ENCODE data around the gene NMRK2. TPM values are rescaled to one million over a fixed set of nuclear protein-coding genes. Genes with fewer than 3 reads are reported as not detected.
A peak's percentile ranks its signal among the peaks of the same experiment; 100 is the strongest.
"Not testable (repeated sequence)": the region's sequence is repeated elsewhere in the genome, so short reads cannot be mapped to it uniquely, and the experiment has no call there.

The NMRK2 gene
- total RNA-seq: not detected
- polyA plus RNA-seq: not detected

- CTCF ChIA-PET: no interaction called here
- H3K4me3 Mint-ChIP-seq: no peak within 1 kb of the TSS
These were observed at the start of gene NMRK2 for GRCh38 chr19:3932931-3933810. Gene NMRK2 (plus strand): TSS chr19:3933069. CDS start chr19:3933672, 603 bp downstream.

DNA sequence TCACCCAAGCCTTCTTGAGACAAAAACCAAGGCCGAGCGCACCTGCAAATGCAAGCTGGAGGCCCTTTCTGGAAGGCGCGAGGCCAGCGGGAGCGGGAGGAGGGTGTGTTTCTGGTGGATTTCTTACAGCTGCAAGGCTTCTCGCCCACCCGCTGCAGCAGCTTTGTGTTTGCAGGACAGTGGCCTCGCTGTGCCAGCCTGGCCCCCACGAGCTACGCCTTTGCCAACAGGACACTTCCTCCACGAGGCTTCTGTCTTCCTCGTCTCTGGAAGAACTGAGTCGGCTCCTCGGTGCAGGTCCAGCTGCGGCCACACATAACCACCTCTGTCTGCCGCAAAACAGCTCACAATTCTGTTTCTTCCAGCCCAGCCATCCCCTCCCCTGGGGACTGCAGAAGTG is 42.3 kb upstream of the NMRK2 start:
- H3K36me3 ChIP-seq (ENCODE audit: insufficient read depth, low read length): no peaks in the 10 kb centered on the region
- H3K36me3 Mint-ChIP-seq: no peaks in the 10 kb centered on the region
- H3K27me3 Mint-ChIP-seq: no peaks in the 10 kb centered on the region
- H3K4me3 Mint-ChIP-seq: no peak overlapping the region
- CTCF ChIA-PET: interaction anchor here (1.5 to 1.6 kb wide), 2 partner anchors 10 to 97 kb away, joined by 3 to 5 read pairs; no protein-coding TSS in a partner anchor
- H3K27ac ChIP-seq (ENCODE audit: low read depth, low read length): no peak overlapping the region
- H3K9me3 Mint-ChIP-seq: no peaks in the 10 kb centered on the region
- POLR2A ChIA-PET: interaction anchor here (0.7 kb wide), 1 partner anchor 514 kb away, joined by 6 read pairs; no protein-coding TSS in a partner anchor
- H3K27ac Mint-ChIP-seq: no peak overlapping the region
- no peaks in the 10 kb centered on the region for H3K4me1 ChIP-seq (ENCODE audit: insufficient read depth, low read length)
- H3K4me1 Mint-ChIP-seq: no peaks in the 10 kb centered on the region
- no peak overlapping the region for H3K4me3 ChIP-seq (ENCODE audit: low read length)
- no peaks in the 10 kb centered on the region for H3K9me3 ChIP-seq (ENCODE audit: low read length)
- no peak for DNase-seq
- no peaks in the 10 kb centered on the region for H3K27me3 ChIP-seq (ENCODE audit: insufficient read depth, low read length, poor library complexity, severe bottlenecking)

More at GRCh38 chr19:3932931-3933810, at the start of gene NMRK2:
- H3K4me1 ChIP-seq (ENCODE audit: insufficient read depth, low read length): no peaks in the 10 kb centered on the region
- DNase-seq: no peak
- Mint-ChIP-seq H3K9me3 (peaks cover 0 to 3% (median 0%) of the 10 kb centered on the region in 5 donors), H3K27me3 (peaks cover 7 to 24% of the 10 kb centered on the region in 2 donors), H3K4me1 (no peaks in the 10 kb centered on the region), H3K27ac (peak within 1 kb of the TSS in 1 of 8 donors; percentile 91), H3K36me3 (no peaks in the 10 kb centered on the region)
- H3K27ac ChIP-seq (ENCODE audit: low read depth, low read length): no peak within 1 kb of the TSS
- no peak within 1 kb of the TSS for H3K4me3 ChIP-seq (ENCODE audit: low read length)
- no peaks in the 10 kb centered on the region for H3K9me3 ChIP-seq (ENCODE audit: low read length)
- H3K27me3 ChIP-seq (ENCODE audit: insufficient read depth, low read length, poor library complexity, severe bottlenecking): peaks cover 4% of the 10 kb centered on the region
- POLR2A ChIA-PET: no interaction called here
- no peaks in the 10 kb centered on the region for H3K36me3 ChIP-seq (ENCODE audit: insufficient read depth, low read length)

- Histone ChIP-seq H3K4me3 (ENCODE audit: low read length) (no peak overlapping the region), H3K27me3 (ENCODE audit: insufficient read depth, low read length, poor library complexity, severe bottlenecking) (no peaks in the 10 kb centered on the region), H3K9me3 (ENCODE audit: low read length) (no peaks in the 10 kb centered on the region), H3K27ac (ENCODE audit: low read depth, low read length) (no peak overlapping the region), H3K4me1 (ENCODE audit: insufficient read depth, low read length) (no peaks in the 10 kb centered on the region), H3K36me3 (ENCODE audit: insufficient read depth, low read length) (no peaks in the 10 kb centered on the region)
- no peak for DNase-seq
- Mint-ChIP-seq H3K4me1 (peaks cover 5 to 7% (median 6%) of the 10 kb centered on the region in 3 donors), H3K4me3 (no peak overlapping the region), H3K9me3 (peaks cover 0 to 2% (median 0%) of the 10 kb centered on the region in 5 donors), H3K36me3 (no peaks in the 10 kb centered on the region), H3K27ac (no peak overlapping the region), H3K27me3 (peaks cover 0 to 1% of the 10 kb centered on the region in 2 donors)
- ChIA-PET CTCF (no interaction called here), POLR2A (no interaction called here)
These were observed 39.2 kb upstream of the NMRK2 start for GRCh38 chr19:3893509-3894179.

- H3K36me3 Mint-ChIP-seq; H3K27ac Mint-ChIP-seq; H3K4me3 ChIP-seq (ENCODE audit: low read length); H3K4me3 Mint-ChIP-seq; H3K9me3 Mint-ChIP-seq; POLR2A ChIA-PET; H3K9me3 ChIP-seq (ENCODE audit: low read length); H3K27me3 Mint-ChIP-seq; H3K4me1 Mint-ChIP-seq; H3K27ac ChIP-seq (ENCODE audit: low read depth, low read length); H3K36me3 ChIP-seq (ENCODE audit: insufficient read depth, low read length); H3K4me1 ChIP-seq (ENCODE audit: insufficient read depth, low read length); DNase-seq; H3K27me3 ChIP-seq (ENCODE audit: insufficient read depth, low read length, poor library complexity, severe bottlenecking): not testable (repeated sequence)
- CTCF ChIA-PET: interaction anchor here (0.9 kb wide), 1 partner anchor 73 kb away, joined by 3 read pairs; no protein-coding TSS in a partner anchor
These were observed 37.9 kb upstream of the NMRK2 start for GRCh38 chr19:3894959-3895358.

DNA sequence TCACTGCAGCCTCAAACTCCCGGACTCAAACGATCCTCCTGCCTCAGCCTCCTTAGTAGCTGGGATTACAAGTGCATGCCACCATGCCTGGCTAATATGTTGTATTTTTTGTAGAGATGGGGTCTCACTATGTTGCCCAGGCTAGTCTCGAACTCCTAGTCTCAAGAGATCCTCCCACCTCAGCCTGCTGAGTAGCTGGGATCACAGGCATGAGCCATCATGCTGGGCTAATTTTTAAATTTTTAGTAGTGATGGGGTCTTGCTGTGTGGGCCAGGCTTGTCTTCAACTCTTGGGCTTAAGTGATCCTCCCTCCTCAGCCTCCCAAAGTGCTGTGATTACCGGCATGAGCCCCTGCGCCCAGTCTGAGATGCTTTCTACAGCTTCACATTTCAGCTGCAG is 37.1 kb upstream of the NMRK2 start:
- Histone ChIP-seq H3K4me3 (ENCODE audit: low read length) (no peak overlapping the region), H3K4me1 (ENCODE audit: insufficient read depth, low read length) (no peaks in the 10 kb centered on the region), H3K27me3 (ENCODE audit: insufficient read depth, low read length, poor library complexity, severe bottlenecking) (no peaks in the 10 kb centered on the region), H3K9me3 (ENCODE audit: low read length) (no peaks in the 10 kb centered on the region), H3K36me3 (ENCODE audit: insufficient read depth, low read length) (no peaks in the 10 kb centered on the region), H3K27ac (ENCODE audit: low read depth, low read length) (no peak overlapping the region)
- CTCF ChIA-PET: no interaction called here
- Mint-ChIP-seq H3K27me3 (peaks cover 0 to 2% of the 10 kb centered on the region in 2 donors), H3K4me1 (peaks cover 7 to 10% (median 8%) of the 10 kb centered on the region in 3 donors), H3K36me3 (no peaks in the 10 kb centered on the region), H3K27ac (no peak overlapping the region), H3K4me3 (no peak overlapping the region), H3K9me3 (peaks cover 0 to 4% (median 0%) of the 10 kb centered on the region in 5 donors)
- no peak for DNase-seq
- POLR2A ChIA-PET: no interaction called here

GRCh38 chr19:3897936-3898335 is 34.9 kb upstream of the NMRK2 start:
- Mint-ChIP-seq H3K27ac (peak overlapping the region in 4 of 8 donors; percentile 18 to 59 (median 25)), H3K36me3 (no peaks in the 10 kb centered on the region), H3K27me3 (peaks cover 0 to 7% of the 10 kb centered on the region in 2 donors), H3K9me3 (peaks cover 0 to 4% (median 0%) of the 10 kb centered on the region in 5 donors), H3K4me3 (peak overlapping the region in 5 of 7 donors; percentile 8 to 72 (median 36)), H3K4me1 (peaks cover 7 to 10% (median 8%) of the 10 kb centered on the region in 3 donors)
- Histone ChIP-seq H3K27ac (ENCODE audit: low read depth, low read length) (no peak overlapping the region), H3K27me3 (ENCODE audit: insufficient read depth, low read length, poor library complexity, severe bottlenecking) (no peaks in the 10 kb centered on the region), H3K4me1 (ENCODE audit: insufficient read depth, low read length) (no peaks in the 10 kb centered on the region), H3K36me3 (ENCODE audit: insufficient read depth, low read length) (no peaks in the 10 kb centered on the region), H3K9me3 (ENCODE audit: low read length) (no peaks in the 10 kb centered on the region), H3K4me3 (ENCODE audit: low read length) (no peak overlapping the region)
- DNase-seq: peak in 2 of 5 donors; percentile 11 to 29
- POLR2A ChIA-PET: no interaction called here
- CTCF ChIA-PET: interaction anchor here (0.9 kb wide), 1 partner anchor 16 kb away, joined by 3 read pairs; no protein-coding TSS in a partner anchor

DNA sequence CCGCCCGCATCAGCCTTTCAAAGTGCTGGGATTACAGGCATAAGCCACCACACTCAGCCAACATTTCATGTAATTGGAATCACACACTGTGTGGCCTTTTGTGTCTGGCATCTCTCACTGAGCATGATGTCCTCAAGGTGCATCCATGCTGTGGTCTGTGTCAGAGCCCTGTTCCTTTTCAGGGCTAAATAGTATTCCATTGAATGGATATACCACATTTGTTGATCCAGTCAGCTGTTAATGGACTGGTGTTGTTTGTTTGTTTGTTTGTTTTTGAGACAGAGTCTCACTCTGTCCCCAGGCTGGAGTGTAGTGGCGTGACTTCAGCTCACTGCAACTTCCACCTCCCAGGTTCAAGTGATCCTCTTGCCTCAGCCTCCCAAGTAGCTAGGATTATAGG is 34.4 kb upstream of the NMRK2 start:
- Mint-ChIP-seq H3K4me1 (peaks cover 7 to 10% (median 8%) of the 10 kb centered on the region in 3 donors), H3K27ac (no peak overlapping the region), H3K4me3 (peak overlapping the region in 1 of 7 donors; percentile 8), H3K36me3 (no peaks in the 10 kb centered on the region), H3K9me3 (peaks cover 0 to 4% (median 0%) of the 10 kb centered on the region in 5 donors), H3K27me3 (peaks cover 0 to 7% of the 10 kb centered on the region in 2 donors)
- Histone ChIP-seq H3K36me3 (ENCODE audit: insufficient read depth, low read length) (no peaks in the 10 kb centered on the region), H3K9me3 (ENCODE audit: low read length) (no peaks in the 10 kb centered on the region), H3K27ac (ENCODE audit: low read depth, low read length) (no peak overlapping the region), H3K4me3 (ENCODE audit: low read length) (no peak overlapping the region), H3K27me3 (ENCODE audit: insufficient read depth, low read length, poor library complexity, severe bottlenecking) (no peaks in the 10 kb centered on the region), H3K4me1 (ENCODE audit: insufficient read depth, low read length) (no peaks in the 10 kb centered on the region)
- DNase-seq: no peak
- ChIA-PET CTCF (interaction anchor here (0.9 kb wide), 1 partner anchor 15 kb away, joined by 3 read pairs; no protein-coding TSS in a partner anchor), POLR2A (no interaction called here)

Data from CD8-positive, alpha-beta memory T cell (primary cell).